Activated CD8-positive, alpha-beta memory T cell treated with anti-CD3 and anti-CD28 coated beads for 48 hours (primary cell): ENCODE measurements around the gene PTPN5.
"Not testable (repeated sequence)": the region's sequence is repeated elsewhere in the genome, so short reads cannot be mapped to it uniquely, and the experiment has no call there.

ENCODE experiments used
- DNase-seq, 3 experiments: peaks; one replicate each; pipeline ENCODE4 v3.0.0-alpha.2; 2020; ENCODE audit warnings: low read depth in 2 of 3, low spot score in 2 of 3

The PTPN5 gene

DNA sequence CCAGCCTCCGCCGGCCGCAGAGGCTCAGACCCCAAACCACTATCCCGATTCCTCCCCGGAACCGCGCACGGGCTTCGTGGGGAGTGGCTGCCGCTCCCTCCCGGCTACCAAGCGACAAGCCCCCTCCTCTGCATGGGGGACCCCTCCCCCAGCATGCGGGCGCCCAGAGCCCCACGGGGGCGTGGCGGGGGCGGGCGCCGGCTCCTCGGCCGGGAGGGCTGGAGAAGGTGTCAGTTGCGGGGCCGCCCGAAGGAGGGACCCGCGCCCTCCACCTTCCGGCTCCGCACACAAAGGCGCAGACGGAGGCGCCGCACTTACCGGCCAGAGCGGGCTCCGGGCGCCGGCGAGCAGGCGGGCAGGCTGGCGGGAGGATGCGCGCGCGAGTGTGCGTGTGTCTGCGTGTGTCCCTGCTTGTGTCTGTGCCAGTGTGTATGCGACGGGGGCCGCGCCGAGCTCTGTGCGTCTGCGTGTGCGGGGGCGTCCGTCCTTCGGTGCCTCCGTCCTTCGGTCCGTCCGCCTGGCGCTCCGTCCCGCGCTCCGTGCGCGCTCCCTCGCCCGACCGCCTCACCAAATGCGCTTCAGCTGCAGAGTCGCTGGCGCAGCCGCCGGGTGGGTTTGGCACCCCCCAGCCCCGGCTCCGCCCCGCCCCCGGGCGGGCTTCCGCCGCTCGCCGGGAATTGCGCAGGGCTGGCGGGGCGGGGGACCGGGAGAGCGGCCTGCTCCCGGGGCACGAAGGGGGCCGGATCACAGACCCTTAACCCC, at the start of gene PTPN5:
Gene PTPN5, minus strand, starts transcription at position 592 of the 762 bp plus-strand sequence. CDS start 19,840 bp downstream, outside the sequence.
- DNase-seq = no peak

DNA sequence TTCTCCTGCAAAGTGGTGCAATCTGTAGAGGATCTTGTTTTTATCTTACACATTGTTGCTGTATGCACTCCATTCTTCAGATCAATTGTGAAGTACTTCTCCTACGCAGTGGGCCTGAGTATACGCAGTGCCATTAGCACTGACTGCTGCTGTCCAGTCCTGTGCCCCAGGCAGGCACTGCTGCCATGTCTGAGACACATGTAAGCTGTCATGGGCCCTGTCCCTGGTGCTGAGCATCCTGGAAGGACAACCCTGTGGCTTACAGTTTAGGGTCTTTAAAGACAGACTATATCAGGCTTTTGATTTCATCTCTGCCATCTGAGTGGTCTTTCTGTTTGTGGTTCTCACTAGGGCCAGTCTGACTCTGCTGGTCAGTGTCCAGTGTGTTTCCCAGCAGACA, 44.8 kb upstream of the PTPN5 start:
- DNase-seq = no peak

DNA sequence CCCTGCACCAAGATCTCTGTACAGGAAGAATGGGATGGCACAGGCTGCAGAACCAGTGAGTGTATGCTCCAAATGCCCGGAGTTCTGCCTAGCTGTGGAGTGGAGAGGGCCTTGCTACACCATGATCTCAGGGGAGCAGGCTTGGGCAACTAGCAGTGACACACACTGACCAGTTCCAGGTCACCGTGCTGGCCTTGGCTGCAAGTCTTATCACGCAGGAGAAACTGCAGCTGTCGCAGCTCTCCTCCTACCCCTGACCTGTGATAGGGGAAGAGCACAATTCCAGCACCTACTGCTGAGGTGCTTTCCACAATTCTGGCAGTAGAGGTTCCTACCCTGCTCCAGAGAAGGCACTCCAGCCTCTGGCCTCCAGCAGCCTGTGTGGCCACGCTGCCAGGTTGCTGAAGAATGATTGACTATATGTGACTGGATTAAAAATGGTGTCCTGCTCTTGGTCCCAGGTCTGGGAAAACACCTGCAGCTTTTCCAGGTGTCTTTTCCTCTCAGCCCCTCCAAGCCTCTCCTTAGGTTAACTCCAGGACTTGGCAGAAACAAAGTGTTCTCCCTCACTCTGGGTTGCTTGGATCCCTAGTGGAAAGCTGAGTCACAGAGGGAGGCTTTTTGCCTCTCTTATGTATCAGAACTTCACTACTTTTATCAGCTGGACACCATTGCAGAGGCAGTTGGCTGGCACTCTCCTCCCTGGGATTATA, 43.3 kb upstream of the PTPN5 start:
- no peak for DNase-seq

DNA sequence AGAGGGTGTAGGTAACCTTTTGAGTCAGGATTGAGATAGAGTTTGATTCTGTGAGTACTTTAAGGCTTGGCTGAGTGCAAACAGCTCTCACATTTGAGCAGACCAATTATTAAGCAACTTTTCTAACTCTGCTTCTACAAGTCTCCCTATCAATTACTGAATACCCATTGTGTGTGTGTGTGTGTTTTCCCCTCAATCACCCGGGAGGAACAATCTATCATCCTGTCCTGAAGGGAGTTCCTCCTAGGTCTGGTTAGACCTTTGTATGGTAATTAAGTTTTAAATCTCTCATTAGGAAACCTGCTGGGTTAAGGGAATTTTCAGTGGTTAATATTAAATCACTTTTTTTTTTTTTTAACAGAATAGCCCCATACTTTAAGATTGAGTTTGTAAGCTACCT, 28.6 kb upstream of the PTPN5 start:
- not testable (repeated sequence) for DNase-seq

DNA sequence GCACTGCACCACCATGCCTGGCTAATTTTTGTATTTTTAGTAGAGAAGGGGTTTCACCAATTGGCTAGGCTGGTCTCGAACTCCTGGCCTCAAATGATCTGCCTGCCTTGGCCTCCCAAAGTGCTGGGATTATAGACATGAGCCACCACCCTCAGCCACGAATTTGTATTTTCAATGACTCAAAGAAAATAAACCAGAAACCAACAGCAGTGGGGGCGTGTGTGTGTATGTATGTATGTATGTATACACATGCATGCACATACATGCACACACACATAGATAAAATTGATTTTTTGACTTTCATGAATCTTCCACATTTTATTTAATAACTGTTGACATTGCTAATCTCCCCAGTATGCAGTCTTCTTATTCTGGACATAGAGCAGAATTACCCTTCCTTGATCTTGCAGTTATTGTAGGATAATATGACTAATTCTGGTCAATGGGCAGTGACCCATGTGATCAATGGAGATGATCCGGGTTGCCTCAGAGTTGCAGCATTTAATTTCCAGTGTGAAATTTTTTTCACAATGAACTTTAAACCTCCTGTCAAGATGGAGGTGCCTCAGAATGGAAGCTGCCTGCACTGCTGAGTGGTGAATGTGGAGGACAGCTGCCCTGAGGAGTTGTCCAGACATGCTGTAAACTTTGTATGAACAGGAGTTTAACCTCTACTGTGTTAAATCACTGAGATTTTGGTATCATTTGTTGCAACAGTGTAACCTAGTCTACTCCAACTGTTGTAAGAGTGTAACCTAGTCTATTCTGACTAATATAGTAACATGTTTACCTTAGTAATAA, 12.8 kb upstream of the PTPN5 start:
- no peak for DNase-seq

DNA sequence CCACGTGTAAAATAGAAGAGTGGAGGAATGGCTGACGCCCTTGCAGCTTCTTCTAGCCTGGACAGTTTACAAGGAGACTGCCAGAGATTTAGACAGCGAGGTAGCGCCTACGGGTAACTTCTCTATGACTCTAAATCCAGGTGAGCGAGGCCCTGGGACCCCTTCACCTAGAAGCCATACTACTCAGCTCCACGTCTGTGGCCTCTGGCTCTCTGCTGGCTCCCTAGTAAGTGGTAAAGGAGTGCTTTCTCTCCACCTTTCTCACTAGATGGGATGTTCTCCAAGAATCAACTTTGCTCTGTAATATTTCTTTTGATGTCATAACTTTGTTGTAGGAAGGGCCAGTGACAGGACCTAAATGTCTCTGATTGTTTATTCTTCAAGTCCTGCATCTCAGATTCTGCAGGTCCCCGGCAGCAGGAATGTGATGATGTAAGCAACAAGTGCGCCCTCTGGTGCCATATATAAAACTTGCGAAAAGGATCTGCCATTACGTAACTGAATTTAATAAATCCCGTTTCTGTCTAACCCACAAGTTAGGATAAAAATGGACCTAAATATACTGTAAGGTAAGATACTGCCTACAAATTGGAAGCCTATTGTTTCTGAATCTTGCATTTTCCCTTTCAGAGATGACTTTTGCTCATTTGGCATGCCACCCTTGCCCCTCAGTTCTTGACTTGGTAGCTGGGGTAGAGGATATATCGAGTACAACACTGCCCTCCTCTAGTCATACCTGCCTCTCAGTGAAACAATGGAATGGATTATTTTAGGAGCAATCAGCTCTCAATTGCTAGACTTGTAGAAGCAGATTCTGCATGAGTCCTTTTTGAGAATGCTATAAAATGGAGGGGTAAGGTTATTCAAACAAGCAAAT, 11.0 kb upstream of the PTPN5 start:
- no peak for DNase-seq

DNA sequence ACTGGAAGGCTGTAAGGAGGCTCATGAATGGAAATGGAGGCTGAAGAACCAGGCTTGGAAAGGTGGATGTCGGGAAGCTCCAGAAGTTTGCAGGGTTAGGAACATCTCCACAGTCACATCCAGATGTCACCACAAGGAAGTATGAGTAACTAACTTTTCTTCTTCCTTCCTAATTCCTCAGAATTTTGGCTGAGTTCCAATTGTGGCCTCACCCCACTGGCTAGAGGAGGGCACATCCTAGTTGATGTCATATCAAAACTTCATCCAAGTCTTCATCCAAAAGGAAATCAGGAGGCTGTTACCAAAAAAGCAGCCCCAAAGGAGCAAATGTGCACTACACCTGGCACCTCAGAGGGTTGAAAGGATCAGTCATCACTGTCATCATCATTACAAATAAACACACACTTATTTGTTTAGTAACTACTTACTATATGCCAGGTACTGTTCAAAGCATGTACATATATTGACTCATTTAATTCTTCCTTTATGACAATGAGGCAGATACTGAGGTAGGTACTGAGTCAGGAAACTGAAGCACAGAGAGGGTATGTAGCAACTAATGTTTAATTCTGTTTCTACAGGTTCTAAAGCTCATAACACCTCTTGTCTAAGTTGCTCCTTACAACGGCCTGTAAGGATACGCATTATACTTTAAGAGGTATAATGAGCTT, 7.3 kb upstream of the PTPN5 start:
- DNase-seq = no peak

DNA sequence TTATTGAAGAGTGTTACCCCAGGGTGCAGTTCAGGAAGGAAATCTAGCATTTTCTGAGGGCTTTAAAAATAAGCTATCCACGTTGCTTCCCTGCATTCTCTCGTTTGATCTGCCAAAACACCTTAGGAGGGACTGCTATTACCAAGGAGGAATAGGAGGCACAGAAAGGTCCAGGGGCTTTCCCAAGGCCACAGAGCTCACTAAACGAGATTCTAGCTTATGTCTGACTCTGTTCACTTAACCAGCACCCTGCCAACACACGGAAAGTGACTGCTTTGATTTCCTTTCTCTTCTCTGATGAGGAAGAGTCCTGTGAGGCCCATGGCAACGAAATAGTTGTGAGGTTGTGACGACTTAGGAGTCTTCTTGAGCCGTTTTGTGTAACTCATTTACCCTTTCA, 3.4 kb upstream of the PTPN5 start:
- no peak for DNase-seq

DNA sequence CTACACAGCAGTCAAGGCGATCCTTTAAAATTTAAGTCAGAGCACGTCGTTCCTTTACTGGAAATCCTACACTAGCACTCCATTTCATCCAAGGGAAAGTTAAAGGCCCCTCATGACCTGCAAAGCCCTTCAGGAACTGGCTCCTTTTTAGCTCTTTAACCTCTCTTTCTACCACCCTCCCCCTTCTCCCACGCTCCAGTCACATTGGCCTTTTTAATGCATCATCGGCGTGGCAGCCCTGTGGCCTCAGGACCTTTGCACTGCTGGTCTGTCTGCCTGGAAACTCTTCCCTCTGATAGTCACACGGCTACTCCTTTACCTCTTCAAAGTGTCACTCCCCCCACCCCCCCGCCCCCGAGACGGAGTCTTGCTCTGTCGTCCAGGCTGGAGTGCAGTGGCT, 1.2 kb upstream of the PTPN5 start:
- DNase-seq = no peak

DNA sequence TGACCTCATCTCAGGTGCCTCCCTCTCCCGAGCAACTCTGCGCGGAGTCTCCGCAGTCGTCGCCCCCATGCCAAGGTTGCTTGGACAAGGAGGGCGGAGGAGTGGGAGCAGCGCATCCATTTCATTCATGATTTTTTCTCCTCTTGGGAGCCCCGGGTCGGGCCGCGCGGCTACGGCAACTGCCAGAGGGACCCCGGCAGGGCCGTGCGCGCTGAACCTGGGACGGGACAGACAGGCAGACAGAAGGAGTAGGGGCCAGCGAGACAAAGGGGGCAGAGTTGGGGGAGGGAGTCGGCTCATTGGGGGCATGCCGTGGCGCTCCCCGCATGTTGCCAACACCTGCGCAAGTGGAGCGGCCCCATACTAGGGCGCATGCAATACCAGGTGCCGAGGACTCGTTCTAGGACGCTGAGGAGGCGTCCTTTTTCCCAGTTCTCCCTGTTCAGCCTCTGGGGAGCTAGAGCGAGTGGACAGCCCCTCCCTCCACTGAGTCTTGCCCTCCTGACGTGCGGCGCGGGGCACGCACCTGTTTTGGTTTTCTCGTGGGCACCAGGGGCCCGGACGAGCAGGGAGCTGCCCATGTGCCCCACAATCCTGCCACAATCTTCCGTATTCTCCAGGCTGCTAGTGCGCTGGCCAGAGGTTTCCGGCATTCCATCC, 501 bp upstream of the PTPN5 start:
- DNase-seq = no peak

DNA sequence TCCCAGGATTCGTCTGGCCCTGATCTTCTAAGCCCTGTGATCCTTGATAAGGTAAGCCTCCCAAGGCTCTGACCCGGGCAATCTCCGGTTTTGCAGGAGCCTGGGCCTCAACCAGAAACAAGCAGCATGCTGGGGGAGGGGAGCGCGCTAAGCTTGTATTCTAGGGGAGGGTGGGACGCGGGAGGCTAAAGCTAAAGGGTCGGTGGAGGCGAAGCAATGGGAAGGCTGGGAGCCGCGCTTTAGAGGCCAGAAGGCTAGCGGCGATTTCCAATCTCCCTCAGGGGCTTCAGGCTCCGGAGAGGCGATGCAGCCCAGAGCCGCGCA, 753 bp downstream of the PTPN5 start:
- DNase-seq = no peak

DNA sequence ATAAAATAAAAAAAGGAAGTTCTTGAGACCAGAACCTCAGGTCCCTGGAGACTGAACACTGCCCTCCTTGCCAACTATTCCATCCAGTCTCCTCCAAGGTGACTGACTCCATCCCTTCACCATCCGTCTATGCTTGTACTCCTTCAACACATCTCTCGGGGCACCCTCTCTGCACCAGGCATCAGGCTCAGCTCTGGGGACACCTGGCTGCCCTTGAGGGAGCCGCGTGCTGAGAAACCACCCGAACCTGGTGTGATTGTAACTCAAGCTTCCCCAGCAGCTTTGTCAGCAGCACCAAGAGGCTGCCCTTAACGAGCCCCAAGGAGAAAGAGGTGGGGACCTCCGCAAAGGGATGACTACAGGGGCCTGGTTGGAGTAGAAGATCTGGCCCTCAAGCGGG, 1.7 kb downstream of the PTPN5 start:
- no peak for DNase-seq

DNA sequence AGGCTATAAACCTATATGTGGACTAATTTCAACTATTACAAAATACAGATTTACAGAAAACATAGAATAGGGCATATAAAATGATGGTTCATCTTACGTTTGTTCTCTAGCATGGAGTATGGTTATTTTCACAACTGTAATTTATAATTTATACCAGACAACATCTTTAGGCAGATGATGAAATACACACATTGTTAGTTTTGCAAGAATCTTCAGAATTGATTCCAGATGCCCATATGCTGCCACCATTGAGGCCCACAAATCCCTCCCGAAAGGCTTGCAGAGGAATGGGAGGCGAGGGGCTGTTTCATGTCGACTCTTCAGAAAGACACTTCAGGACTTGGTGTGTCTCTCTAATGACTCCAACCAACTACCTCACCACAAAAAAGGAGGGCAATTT, 6.2 kb downstream of the PTPN5 start:
- DNase-seq = no peak

DNA sequence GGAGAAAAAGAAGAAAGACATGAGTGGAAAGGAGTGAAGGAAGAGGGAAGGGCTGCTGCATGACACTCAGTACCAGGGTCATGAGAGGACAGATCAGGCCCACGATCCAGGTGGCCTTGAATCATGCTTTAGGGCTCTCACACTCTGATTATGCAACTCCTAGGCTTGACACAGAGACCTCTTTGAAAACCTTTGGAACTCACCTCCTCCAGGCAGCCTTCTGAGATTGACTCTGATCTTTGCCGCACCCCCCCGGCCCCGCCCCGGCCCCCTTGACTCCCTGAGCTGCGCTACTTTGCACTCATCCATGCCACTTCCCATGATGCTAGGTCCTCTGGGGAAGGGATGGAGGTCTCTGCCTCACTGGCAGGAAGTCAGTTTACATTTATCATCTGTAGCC, 10.7 kb downstream of the PTPN5 start:
- DNase-seq = no peak

DNA sequence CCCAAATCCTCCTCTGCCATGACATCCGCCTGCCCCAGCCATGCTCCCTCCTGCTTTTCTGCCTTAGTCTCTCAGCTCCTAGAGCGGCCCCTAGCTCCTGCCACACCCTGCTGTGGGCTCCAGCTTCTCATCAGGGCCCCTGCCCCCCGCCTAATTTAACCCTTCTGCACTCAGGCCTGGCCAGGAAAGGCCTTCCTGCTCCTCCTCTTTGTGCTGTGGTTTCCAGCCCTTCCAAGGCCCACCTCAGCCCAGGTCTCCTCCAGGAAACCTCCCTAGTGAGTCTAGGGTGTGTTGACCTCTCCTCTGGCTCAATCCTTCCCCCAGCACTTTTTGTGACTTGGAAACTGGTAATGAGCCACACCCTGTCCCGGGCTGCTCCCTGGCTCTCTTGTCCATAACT, 11.3 kb downstream of the PTPN5 start:
- no peak for DNase-seq

DNA sequence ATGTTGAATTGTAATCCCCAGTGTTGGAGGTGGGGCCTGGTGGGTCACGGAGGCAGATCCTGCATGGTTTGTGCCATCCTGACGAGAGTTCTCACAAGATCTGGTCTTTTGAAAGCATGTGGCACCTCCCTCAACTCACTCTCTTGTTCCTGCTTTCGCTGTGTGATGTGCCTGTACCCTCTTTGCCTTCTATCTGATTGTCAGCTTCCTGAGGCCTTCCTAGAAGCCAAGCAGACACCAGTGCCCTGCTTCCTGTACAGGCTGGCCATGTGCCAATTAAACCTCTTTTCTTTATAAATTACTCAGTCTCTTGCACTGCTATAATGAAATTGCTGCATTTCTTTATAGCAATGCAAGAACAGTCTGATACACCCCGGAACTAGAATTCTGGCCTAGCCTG, 13.1 kb downstream of the PTPN5 start:
- DNase-seq = no peak

DNA sequence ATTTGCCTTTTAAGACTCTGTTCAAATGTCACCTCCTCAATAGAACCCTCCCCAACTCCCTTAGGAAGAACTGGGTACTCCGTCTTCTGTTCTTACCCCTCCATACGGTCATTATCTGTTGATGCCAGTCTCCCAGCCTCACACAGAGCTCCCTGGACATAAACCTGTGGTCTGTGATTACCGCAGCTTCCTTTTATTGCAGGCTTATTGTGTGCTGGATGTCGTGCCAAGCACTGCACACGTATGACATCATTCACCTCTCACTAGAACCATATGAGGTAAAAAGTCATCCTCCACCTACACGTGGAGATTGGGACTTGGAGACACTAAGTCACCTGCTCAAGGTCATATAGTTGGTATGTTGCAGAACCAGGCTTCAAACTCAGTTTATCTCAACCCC, 15.3 kb downstream of the PTPN5 start:
- DNase-seq = no peak

DNA sequence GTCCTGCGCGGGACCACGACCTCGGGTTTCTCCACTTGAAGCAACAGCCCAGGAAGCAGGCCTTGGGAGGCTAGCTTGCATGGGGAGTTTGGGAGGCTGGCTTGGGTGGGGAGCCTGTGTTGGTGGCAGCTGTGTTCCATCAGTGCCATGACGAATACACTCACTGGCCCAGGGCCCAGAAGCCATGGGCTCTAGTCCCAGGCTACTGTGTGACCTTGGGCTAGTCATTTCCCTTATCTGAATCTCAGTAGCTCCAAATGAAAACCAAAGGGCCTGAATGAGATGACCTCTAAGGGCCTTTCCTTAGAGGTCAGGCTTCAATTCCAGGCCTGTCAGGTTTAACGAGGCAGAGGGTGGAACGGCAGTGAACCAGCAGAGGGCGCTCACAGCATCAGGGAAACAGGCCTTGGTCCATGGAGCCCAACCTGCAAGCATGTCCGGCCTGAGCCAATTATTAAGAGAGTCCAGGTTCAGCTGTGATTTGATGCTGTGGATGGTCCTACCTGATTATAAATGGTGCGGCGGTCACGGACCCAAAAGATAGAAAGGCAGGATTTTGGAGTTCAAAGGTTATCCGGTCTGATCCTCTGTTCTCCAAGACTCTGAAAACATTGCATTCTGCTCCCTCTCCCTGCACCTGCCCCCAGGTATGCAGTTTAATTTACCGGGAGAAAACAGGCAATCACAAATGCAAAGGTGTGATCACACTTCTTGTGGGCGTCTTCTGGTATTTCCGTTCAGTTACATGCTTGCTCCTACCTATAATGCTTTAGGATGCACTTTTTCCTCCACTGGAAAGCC, 15.9 kb downstream of the PTPN5 start:
- peak; percentile 15 to 69 (median 55) for DNase-seq

DNA sequence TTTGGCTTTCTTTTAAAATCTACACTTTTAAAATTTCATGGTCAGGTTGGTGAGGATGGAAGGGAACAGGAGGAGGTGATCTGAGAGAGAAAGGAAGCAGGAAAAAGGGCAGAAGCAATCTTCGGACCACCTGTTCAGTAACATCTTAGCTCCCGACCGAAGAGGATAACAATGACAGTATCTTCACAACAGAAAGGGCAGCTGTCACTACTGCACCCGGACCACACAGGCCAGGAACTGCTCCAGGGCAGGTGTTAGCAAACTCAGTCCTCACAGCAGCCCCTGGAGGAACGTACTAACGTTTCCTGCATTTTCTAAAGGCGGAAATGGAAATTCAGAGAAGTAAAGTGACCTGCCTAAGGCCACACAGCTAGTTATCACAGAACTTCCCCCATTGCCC, 16.8 kb downstream of the PTPN5 start:
- DNase-seq = no peak
